Urinary bladder (tissue), 4 donors: ENCODE data around the gene IDI1. TPM values are rescaled to one million over a fixed set of nuclear protein-coding genes. Genes with fewer than 3 reads are reported as not detected.
"Not testable (repeated sequence)": the region's sequence is repeated elsewhere in the genome, so short reads cannot be mapped to it uniquely, and the experiment has no call there.

Source experiments
- DNase-seq: peaks from one replicate; pipeline ENCODE4 v3.0.0-alpha.2; 2015; ENCODE audit errors: extremely low spot score
- H3K27ac ChIP-seq: one replicate; pipeline ENCODE4 v1.5.1; 2013; ENCODE audit warnings: low read depth, mild to moderate bottlenecking, moderate library complexity
- H3K36me3 ChIP-seq: one replicate; pipeline ENCODE4 v1.6.1; 2013; ENCODE audit warnings: mild to moderate bottlenecking, moderate library complexity; ENCODE audit not compliant: insufficient read depth
- H3K4me1 ChIP-seq: one replicate; pipeline ENCODE4 v1.6.1; 2013; ENCODE audit warnings: mild to moderate bottlenecking, moderate library complexity; ENCODE audit not compliant: insufficient read depth
- H3K4me3 ChIP-seq: one replicate; pipeline ENCODE4 v1.5.1; 2013; ENCODE audit warnings: low read depth, low read length
- WGBS: extraction: QIAGEN DNeasy Blood & Tissue Kit; methylation state at CpG from one replicate; pipeline ENCODE4 v1.1.7; 2013; 5-methylcytosine and 5-hydroxymethylcytosine counted together
- polyA plus RNA-seq: library from polyadenylated mRNA; stranded (reverse); fragments of 200-250 nt; gene quantifications from one replicate; pipeline ENCODE4 v1.2.3, GENCODE V29; 2013
- total RNA-seq: library from RNA; depleted of rRNA; stranded (reverse); fragments of >200 nt; gene quantifications from one replicate; pipeline ENCODE4 v1.2.3, GENCODE V29; 2014
- donor health status: healthy with polysubstance abuse.
- donor health status: healthy.

The IDI1 gene
- total and polyA plus RNA-seq, 2 donors, result 31.4 to 86.0 TPM

GRCh38 chr10:1056326-1057105, 7.6 kb upstream of the IDI1 start, which contains the start of gene WDR37:
Gene WDR37, plus strand, starts transcription at chr10:1056385. Its CDS starts 15,771 bp downstream, at chr10:1072156.
- peak within 1 kb of the TSS; percentile 83 for H3K4me3 ChIP-seq
- H3K4me1 ChIP-seq, result peaks cover 2% of the 10 kb centered on the region
- H3K27ac ChIP-seq, result peak within 1 kb of the TSS; percentile 99
- H3K36me3 ChIP-seq, result no peaks in the 10 kb centered on the region
- WGBS, result under 1% methylated on average over 87 of the region's 87 CpGs
- peak; percentile 28 for DNase-seq

- Histone ChIP-seq H3K36me3 (no peaks in the 10 kb centered on the region), H3K4me1 (peaks cover 2% of the 10 kb centered on the region), H3K27ac (no peak overlapping the region), H3K4me3 (no peak overlapping the region)
- 51% methylated on average over 6 of the region's 6 CpGs for WGBS
- no peak for DNase-seq
Measured at GRCh38 chr10:1054684-1055083, 5.8 kb upstream of the IDI1 start.

GRCh38 chr10:1050554-1050953, 1.6 kb upstream of the IDI1 start:
- Histone ChIP-seq H3K36me3 (no peaks in the 10 kb centered on the region), H3K4me3 (no peak overlapping the region), H3K4me1 (peaks cover 2% of the 10 kb centered on the region), H3K27ac (no peak overlapping the region)
- DNase-seq, result no peak
- 70% methylated on average over 4 of the region's 4 CpGs for WGBS

GRCh38 chr10:1050145-1050544, 1.2 kb upstream of the IDI1 start:
- DNase-seq, result no peak

GRCh38 chr10:1049425-1049958, 573 bp upstream of the IDI1 start:
- no peaks in the 10 kb centered on the region for H3K4me1 ChIP-seq
- WGBS, result under 1% methylated on average over 34 of the region's 34 CpGs

More at GRCh38 chr10:1050145-1050544, 1.2 kb upstream of the IDI1 start:
- Histone ChIP-seq H3K4me1 (peaks cover 2% of the 10 kb centered on the region), H3K36me3 (no peaks in the 10 kb centered on the region), H3K4me3 (peak overlapping the region; percentile 56), H3K27ac (no peak overlapping the region)
- WGBS, result 25% methylated on average over 5 of the region's 5 CpGs

GRCh38 chr10:1048349-1048731, 579 bp downstream of the IDI1 start:
- peak overlapping the region; percentile 57 for H3K4me3 ChIP-seq
- WGBS, result under 1% methylated on average over 37 of the region's 37 CpGs
- no peaks in the 10 kb centered on the region for H3K36me3 ChIP-seq
- H3K4me1 ChIP-seq, result no peaks in the 10 kb centered on the region
- DNase-seq, result no peak
- peak overlapping the region; percentile 100 for H3K27ac ChIP-seq

More at GRCh38 chr10:1049425-1049958, 573 bp upstream of the IDI1 start:
- H3K36me3 ChIP-seq, result no peaks in the 10 kb centered on the region
- H3K27ac ChIP-seq, result peak overlapping the region; percentile 100
- peak overlapping the region; percentile 56 for H3K4me3 ChIP-seq
- no peak for DNase-seq

- Histone ChIP-seq H3K27ac (peak overlapping the region; percentile 100), H3K4me1 (no peaks in the 10 kb centered on the region), H3K36me3 (no peaks in the 10 kb centered on the region), H3K4me3 (peak overlapping the region; percentile 57)
- WGBS, result 3% methylated on average over 15 of the region's 15 CpGs
- no peak for DNase-seq
Measured at GRCh38 chr10:1047937-1048336, 982 bp downstream of the IDI1 start.

- DNase-seq, result no peak
- WGBS, result 82% methylated on average over 6 of the region's 6 CpGs
- Histone ChIP-seq H3K27ac (no peak overlapping the region), H3K36me3 (no peaks in the 10 kb centered on the region), H3K4me3 (no peak overlapping the region), H3K4me1 (no peaks in the 10 kb centered on the region)
Measured at GRCh38 chr10:1045415-1045814, 3.5 kb downstream of the IDI1 start.

- DNase-seq, result no peak
- H3K4me1 ChIP-seq, result no peaks in the 10 kb centered on the region
- 68% methylated on average over 4 of the region's 4 CpGs for WGBS
- no peak overlapping the region for H3K27ac ChIP-seq
- no peak overlapping the region for H3K4me3 ChIP-seq
- H3K36me3 ChIP-seq, result no peaks in the 10 kb centered on the region
Measured at GRCh38 chr10:1044964-1045363, 4.0 kb downstream of the IDI1 start.

GRCh38 chr10:1044146-1044545, 4.8 kb downstream of the IDI1 start:
- no peak overlapping the region for H3K4me3 ChIP-seq
- WGBS, result 52% methylated on average over 4 of the region's 4 CpGs
- no peak overlapping the region for H3K27ac ChIP-seq
- H3K36me3 ChIP-seq, result no peaks in the 10 kb centered on the region
- DNase-seq, result no peak
- no peaks in the 10 kb centered on the region for H3K4me1 ChIP-seq

GRCh38 chr10:1043532-1043995, 5.4 kb downstream of the IDI1 start:
- Histone ChIP-seq H3K4me1 (no peaks in the 10 kb centered on the region), H3K27ac (no peak overlapping the region), H3K36me3 (no peaks in the 10 kb centered on the region), H3K4me3 (no peak overlapping the region)
- WGBS, result 67% methylated on average over 12 of the region's 12 CpGs
- DNase-seq, result no peak

GRCh38 chr10:1041514-1041913, 7.4 kb downstream of the IDI1 start:
- 95% methylated on average over 9 of the region's 9 CpGs for WGBS
- H3K4me1 ChIP-seq, result no peaks in the 10 kb centered on the region
- no peaks in the 10 kb centered on the region for H3K36me3 ChIP-seq
- no peak overlapping the region for H3K4me3 ChIP-seq
- no peak for DNase-seq
- no peak overlapping the region for H3K27ac ChIP-seq

- Histone ChIP-seq H3K36me3 (no peaks in the 10 kb centered on the region), H3K27ac (no peak overlapping the region), H3K4me1 (no peaks in the 10 kb centered on the region), H3K4me3 (no peak overlapping the region)
- DNase-seq, result no peak
- 77% methylated on average over 3 of the region's 3 CpGs for WGBS
Measured at GRCh38 chr10:1040133-1040532, 8.8 kb downstream of the IDI1 start.

- not testable (repeated sequence) for H3K36me3 ChIP-seq, DNase-seq, H3K4me1 ChIP-seq, H3K27ac ChIP-seq, H3K4me3 ChIP-seq
- WGBS, result 92% methylated on average over 13 of the region's 20 CpGs
Measured at GRCh38 chr10:1038769-1039168, 10.2 kb downstream of the IDI1 start.
